Measurements from ENCODE around the gene PDE4D.

PDE4D gene

DNA sequence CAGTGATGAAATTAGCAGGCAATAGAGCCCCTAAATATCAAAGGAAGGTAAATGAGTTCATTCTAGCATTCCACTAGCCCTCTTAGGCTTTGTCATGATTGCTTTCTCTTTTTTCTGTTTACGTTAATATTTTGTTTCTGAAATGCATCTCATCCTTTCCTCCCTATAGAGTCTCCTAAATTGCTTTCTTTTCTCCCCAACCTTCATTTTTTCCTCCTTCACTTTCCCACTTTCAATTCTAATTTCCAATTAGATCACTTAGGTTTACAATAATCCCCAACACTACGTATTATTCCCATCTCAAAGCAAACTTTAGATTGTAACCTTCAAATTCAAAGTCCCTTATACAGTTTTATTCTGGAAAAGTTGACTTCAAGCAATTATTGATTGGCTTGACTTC lies 751.4 kb downstream of the PDE4D start:
- DNase-seq (ENCODE audit: insufficient read length) (no peak), FAIRE-seq (peak; percentile 17)
- TF ChIP-seq POLR2A (IDR thresholded peaks at IDR 0.05; ENCODE audit: low read depth, low read length) (no peak), TAF1 (IDR thresholded peaks at IDR 0.05; ENCODE audit: borderline replicate concordance, low read depth, low read length) (no peak), POLR2AphosphoS5 (IDR thresholded peaks at IDR 0.05; ENCODE audit: low read depth, low read length) (no peak)

DNA sequence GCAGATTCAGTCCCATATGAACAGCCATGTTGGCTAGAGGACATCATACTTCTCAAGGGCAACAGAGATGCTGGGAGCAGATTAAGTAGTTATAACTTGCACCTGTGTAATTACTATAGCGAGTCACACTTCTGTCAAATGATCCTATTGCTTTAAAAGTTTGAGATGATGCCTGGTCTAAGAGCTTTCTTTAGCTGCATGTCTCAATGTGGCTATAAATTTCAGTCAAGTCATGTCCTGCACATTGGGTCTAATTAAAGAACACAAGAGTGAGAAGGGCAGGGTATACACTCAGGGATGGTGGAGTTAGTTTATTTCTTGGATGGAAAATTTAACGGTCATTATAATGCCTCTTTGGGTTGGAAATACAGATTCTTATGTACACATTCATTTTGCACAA lies 753.4 kb downstream of the PDE4D start:
- peak; percentile 78 for FAIRE-seq
- TF ChIP-seq POLR2AphosphoS5 (IDR thresholded peaks at IDR 0.05; ENCODE audit: low read depth, low read length) = no peak
- no peak for TF ChIP-seq TAF1 (IDR thresholded peaks at IDR 0.05; ENCODE audit: borderline replicate concordance, low read depth, low read length)
- TF ChIP-seq POLR2A (IDR thresholded peaks at IDR 0.05; ENCODE audit: low read depth, low read length) = no peak
- no peak for DNase-seq (ENCODE audit: insufficient read length)

DNA sequence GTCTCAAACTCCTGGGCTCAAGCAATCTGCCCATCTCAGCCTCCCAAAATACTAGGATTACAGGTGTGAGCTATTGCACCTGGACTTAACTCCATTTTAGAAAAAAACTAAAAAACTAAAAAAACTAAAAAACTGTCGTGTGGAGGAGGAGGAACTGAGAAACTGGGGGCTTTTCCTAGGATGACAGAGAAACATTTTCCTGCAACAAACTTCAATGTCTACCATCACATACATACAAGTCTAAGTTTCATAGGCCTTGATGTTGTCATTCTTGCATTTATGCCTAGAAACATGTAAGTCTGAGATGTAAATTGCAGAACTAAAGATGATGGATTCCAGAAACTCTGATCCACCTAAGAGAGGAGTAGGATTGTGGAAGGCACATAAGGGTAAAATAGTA lies 753.8 kb downstream of the PDE4D start:
- TF ChIP-seq POLR2AphosphoS5 (IDR thresholded peaks at IDR 0.05; ENCODE audit: low read depth, low read length) = no peak
- TF ChIP-seq POLR2A (IDR thresholded peaks at IDR 0.05; ENCODE audit: low read depth, low read length) = no peak
- no peak for TF ChIP-seq TAF1 (IDR thresholded peaks at IDR 0.05; ENCODE audit: borderline replicate concordance, low read depth, low read length)
- DNase-seq (ENCODE audit: insufficient read length) (no peak), FAIRE-seq (no peak)

DNA sequence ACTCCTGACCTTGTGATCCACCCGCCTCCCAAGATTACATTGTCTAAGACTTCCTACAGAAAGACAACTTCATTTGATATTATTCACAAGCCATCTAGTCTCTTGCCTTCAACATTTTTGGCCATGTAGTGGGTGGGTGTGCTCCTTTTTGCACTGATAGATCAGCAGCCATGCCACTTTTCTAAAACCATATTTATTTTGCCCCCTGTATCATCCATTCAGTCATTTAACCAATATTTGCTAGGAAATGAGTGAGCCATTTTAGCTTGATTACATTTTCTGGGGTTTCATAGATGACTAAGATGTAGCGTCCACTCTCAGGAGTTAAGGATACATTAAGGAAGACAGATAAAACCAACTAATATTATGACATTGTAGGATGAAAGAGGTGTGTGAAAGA lies 755.0 kb downstream of the PDE4D start:
- DNase-seq (ENCODE audit: insufficient read length) (no peak), FAIRE-seq (no peak)
- TF ChIP-seq TAF1 (IDR thresholded peaks at IDR 0.05; ENCODE audit: borderline replicate concordance, low read depth, low read length) (no peak), POLR2A (IDR thresholded peaks at IDR 0.05; ENCODE audit: low read depth, low read length) (no peak), POLR2AphosphoS5 (IDR thresholded peaks at IDR 0.05; ENCODE audit: low read depth, low read length) (no peak)

DNA sequence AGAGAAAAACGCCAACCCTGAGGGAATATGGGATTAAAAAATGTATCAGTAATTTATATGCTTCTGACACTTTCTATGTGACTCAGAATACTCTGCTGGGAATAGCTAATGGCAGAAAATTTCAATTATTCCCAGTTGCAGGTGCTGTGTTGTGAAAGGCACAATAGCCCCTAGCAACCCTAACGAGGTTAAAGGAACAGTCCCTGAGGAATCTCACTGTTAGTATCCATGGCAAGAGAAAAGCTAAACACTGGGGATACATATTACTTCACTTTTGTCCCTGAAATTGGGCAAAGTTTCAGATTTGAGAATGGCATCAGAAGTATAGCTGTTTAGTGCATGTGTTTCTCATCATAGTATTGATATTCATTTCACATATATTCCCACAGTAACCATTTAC lies 755.7 kb downstream of the PDE4D start:
- FAIRE-seq = no peak
- TF ChIP-seq TAF1 (IDR thresholded peaks at IDR 0.05; ENCODE audit: borderline replicate concordance, low read depth, low read length) (no peak), POLR2AphosphoS5 (IDR thresholded peaks at IDR 0.05; ENCODE audit: low read depth, low read length) (no peak), POLR2A (IDR thresholded peaks at IDR 0.05; ENCODE audit: low read depth, low read length) (no peak)

DNA sequence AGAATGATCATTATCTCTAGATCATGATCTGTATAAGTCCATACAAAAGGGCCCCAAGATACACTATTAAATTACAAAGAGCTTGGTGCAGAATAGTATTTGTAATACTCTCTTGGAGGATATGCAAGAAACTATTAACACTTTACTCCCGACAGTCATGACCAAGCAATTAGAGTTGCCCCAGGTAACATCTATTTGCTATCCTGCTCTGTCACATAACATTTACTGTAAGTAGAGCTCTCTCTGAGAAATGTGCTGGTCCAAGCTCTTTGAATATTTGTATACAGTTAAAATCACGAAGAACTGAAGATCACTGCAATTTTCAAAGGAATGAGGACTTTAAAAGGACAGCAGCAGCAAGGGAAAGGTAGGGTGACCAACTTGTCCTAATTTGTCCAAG lies 757.0 kb downstream of the PDE4D start:
- FAIRE-seq = peak; percentile 44
- DNase-seq (ENCODE audit: insufficient read length) = no peak
- TF ChIP-seq TAF1 (IDR thresholded peaks at IDR 0.05; ENCODE audit: borderline replicate concordance, low read depth, low read length) (no peak), POLR2A (IDR thresholded peaks at IDR 0.05; ENCODE audit: low read depth, low read length) (no peak), POLR2AphosphoS5 (IDR thresholded peaks at IDR 0.05; ENCODE audit: low read depth, low read length) (no peak)

More for the DNA sequence above, 755.7 kb downstream of the PDE4D start:
- no peak for DNase-seq (ENCODE audit: insufficient read length)

DNA sequence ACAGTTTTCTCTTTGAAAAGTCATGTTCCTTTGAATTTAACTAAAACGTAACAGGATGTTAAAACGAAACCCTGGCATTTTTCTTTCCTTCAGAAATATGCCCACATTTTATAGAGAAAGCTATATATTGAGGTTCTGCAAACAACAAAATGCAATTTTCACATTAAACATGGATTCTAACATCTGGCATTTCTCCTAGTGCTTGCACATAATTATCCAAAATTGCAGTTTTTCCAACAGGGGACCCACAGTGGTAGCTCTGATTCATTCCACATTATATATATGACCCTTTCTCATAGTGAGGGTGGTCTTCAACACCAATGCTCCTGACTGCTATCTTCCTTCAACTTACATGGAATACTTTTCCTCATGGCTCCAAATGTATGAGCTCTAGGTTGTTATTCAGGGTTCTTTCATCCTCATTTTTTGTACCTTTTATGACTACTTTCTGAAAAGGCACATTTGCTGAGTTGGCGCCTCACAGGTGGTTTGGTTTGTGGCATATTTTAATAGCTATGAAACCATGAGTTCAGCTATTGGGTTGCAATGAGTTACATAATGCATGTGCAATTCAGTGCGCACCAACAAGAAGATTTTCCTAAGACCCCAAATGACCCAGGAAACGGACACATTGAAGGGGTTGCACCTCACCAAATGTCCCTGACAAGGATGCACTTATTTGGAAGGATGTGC lies 758.9 kb downstream of the PDE4D start:
- TF ChIP-seq POLR2AphosphoS5 (IDR thresholded peaks at IDR 0.05; ENCODE audit: low read depth, low read length) (no peak), POLR2A (IDR thresholded peaks at IDR 0.05; ENCODE audit: low read depth, low read length) (no peak), TAF1 (IDR thresholded peaks at IDR 0.05; ENCODE audit: borderline replicate concordance, low read depth, low read length) (no peak)
- FAIRE-seq = peak; percentile 57
- no peak for DNase-seq (ENCODE audit: insufficient read length)

DNA sequence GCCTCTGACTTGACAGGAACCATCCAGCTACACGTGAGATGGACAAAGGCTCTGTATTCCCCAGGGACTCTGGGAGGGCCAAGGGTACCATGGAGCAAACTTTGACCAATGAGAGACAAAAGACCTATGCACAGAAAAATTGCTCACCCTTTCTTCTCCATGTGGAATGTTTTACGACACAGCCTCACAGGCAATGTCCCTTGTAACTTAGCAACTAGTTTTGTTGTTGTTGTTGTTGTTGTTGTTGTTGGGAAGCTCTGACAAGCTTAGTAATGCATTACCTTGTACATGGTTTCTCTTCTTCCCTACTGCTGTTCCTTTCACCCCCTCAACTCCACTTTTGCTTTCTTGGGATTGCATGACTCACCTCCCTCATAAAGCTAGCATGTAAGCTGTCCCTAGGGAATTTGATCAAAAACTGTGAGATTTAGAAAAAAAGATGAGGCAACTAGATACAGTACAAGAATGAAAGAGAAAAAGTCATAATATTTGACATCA lies 759.7 kb downstream of the PDE4D start:
- no peak for FAIRE-seq
- no peak for DNase-seq (ENCODE audit: insufficient read length)
- TF ChIP-seq TAF1 (IDR thresholded peaks at IDR 0.05; ENCODE audit: borderline replicate concordance, low read depth, low read length) = no peak
- no peak for TF ChIP-seq POLR2A (IDR thresholded peaks at IDR 0.05; ENCODE audit: low read depth, low read length)
- no peak for TF ChIP-seq POLR2AphosphoS5 (IDR thresholded peaks at IDR 0.05; ENCODE audit: low read depth, low read length)

DNA sequence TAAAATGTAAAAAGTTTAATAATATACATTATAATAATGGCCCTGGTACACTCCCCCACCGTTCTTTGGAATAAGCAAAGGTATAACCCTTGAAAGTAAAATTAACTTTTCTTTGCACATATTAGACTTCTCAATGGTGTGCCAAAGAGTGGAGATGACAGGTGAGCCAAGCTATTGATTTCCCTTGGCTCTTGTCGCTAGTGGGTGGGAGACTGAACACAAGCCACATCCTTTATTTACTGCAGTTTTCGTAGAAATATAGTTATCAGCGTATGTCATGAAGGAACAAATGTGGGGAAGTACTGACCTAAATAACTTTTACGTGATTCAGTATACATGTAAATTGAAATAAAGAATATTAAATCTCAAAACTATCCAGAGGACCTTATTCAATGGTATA lies 761.4 kb downstream of the PDE4D start:
- FAIRE-seq = no peak
- no peak for DNase-seq (ENCODE audit: insufficient read length)
- TF ChIP-seq POLR2AphosphoS5 (IDR thresholded peaks at IDR 0.05; ENCODE audit: low read depth, low read length) = no peak
- no peak for TF ChIP-seq TAF1 (IDR thresholded peaks at IDR 0.05; ENCODE audit: borderline replicate concordance, low read depth, low read length)
- no peak for TF ChIP-seq POLR2A (IDR thresholded peaks at IDR 0.05; ENCODE audit: low read depth, low read length)

DNA sequence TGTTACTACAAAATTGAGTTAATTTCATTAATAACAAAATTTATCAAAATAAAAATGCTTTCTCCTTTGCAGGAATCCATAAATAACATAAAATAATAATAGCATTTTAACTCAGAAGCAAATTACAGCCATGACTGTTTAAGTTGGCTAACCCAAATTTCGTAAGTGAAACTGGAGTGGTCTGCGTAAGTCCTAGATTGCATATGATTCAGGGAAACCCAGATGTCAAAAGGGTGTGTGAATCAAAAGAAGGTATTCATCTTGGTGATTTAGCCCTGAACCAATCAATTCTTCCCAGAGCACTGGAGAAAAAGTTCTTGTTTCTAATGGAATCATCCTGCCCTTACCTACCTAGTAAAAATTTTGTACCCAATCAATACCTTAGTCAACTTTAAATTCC lies 763.1 kb downstream of the PDE4D start:
- TF ChIP-seq TAF1 (IDR thresholded peaks at IDR 0.05; ENCODE audit: borderline replicate concordance, low read depth, low read length) = no peak
- no peak for TF ChIP-seq POLR2A (IDR thresholded peaks at IDR 0.05; ENCODE audit: low read depth, low read length)
- TF ChIP-seq POLR2AphosphoS5 (IDR thresholded peaks at IDR 0.05; ENCODE audit: low read depth, low read length) = no peak
- FAIRE-seq = no peak
- DNase-seq (ENCODE audit: insufficient read length) = no peak

DNA sequence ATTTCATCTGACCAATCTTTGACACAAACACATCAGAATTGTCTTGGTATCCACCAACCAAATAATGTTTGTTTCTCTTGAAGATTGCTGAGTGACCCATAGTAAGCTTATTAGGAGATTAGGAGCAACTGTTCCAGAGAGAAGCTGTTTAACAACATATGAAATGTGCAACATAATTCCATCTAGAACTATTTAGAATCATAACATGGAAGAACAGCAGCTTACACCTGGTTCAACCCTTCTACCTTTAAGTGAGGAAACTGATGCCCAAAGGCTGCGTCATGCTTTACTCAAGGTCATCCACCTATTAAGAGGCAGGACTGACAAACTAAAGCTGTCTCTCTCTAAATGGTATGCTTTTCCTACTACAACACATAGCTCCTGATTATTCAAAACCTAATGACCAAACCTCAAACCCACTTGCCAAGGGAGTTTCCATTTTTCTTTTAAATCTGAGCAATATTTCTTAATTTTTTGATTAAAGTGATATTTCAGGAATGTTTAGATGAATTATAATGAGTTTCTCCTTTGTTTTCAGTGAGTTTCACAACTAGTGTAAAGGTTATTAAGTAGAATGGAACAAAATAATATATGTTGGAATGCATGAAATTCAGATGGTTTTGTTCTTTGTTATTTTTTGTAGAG lies 764.8 kb downstream of the PDE4D start:
- FAIRE-seq (no peak), DNase-seq (ENCODE audit: insufficient read length) (no peak)
- TF ChIP-seq POLR2AphosphoS5 (IDR thresholded peaks at IDR 0.05; ENCODE audit: low read depth, low read length) (no peak), POLR2A (IDR thresholded peaks at IDR 0.05; ENCODE audit: low read depth, low read length) (no peak), TAF1 (IDR thresholded peaks at IDR 0.05; ENCODE audit: borderline replicate concordance, low read depth, low read length) (no peak)
